Mesendoderm (in vitro differentiated cells): ENCODE results near the gene SUN1.

ENCODE experiments used
- DNase-seq: peaks from one replicate; pipeline ENCODE4 v3.0.0; 2013
- H2AK5ac ChIP-seq: 2 replicates; pipeline ENCODE4 v1.6.1; 2013; ENCODE audit warnings: low read length, inconsistent platforms
- H2BK120ac ChIP-seq: 2 replicates; pipeline ENCODE4 v1.6.1; 2013; ENCODE audit warnings: low read depth, mild to moderate bottlenecking, low read length, moderate library complexity, mixed read lengths
- H2BK15ac ChIP-seq: replicated peaks from 2 replicates; pipeline ENCODE4 v1.6.1; 2013; ENCODE audit warnings: low read depth, mild to moderate bottlenecking, moderate library complexity
- H2BK5ac ChIP-seq: 2 replicates; pipeline ENCODE4 v1.6.1; 2013; ENCODE audit warnings: low read length, inconsistent platforms
- H3K18ac ChIP-seq: 2 replicates; pipeline ENCODE4 v1.6.1; 2013; ENCODE audit warnings: mild to moderate bottlenecking, low read length, mixed read lengths
- H3K23ac ChIP-seq: one replicate; pipeline ENCODE4 v1.6.1; 2013; ENCODE audit warnings: low read length
- H3K27ac ChIP-seq: 2 replicates; pipeline ENCODE4 v1.5.1; 2013; ENCODE audit warnings: low read depth, mild to moderate bottlenecking, inconsistent platforms, low read length, moderate library complexity
- H3K27me3 ChIP-seq: 2 replicates; pipeline ENCODE4 v1.6.1; 2013; ENCODE audit warnings: low read length, control low read depth, mild to moderate bottlenecking, inconsistent platforms; ENCODE audit not compliant: insufficient read depth, poor library complexity
- H3K36me3 ChIP-seq: 2 replicates; pipeline ENCODE4 v1.6.1; 2013; ENCODE audit warnings: low read length, inconsistent platforms; ENCODE audit not compliant: control insufficient read depth, insufficient read depth
- H3K4ac ChIP-seq: one replicate; pipeline ENCODE4 v1.6.1; 2013; ENCODE audit warnings: low read depth, mild to moderate bottlenecking, low read length, moderate library complexity
- H3K4me1 ChIP-seq: 2 replicates; pipeline ENCODE4 v1.6.1; 2013; ENCODE audit warnings: low read depth, low read length, inconsistent platforms; ENCODE audit not compliant: control insufficient read depth
- H3K4me2 ChIP-seq: 2 replicates; pipeline ENCODE4 v1.6.1; 2013; ENCODE audit warnings: low read length
- H3K4me3 ChIP-seq: 2 replicates; pipeline ENCODE4 v1.5.1; 2013; ENCODE audit warnings: mild to moderate bottlenecking, low read length
- H3K56ac ChIP-seq: one replicate; pipeline ENCODE4 v1.6.1; 2013; ENCODE audit warnings: low read length
- H3K79me1 ChIP-seq: 2 replicates; pipeline ENCODE4 v1.6.1; 2013; ENCODE audit warnings: low read length, inconsistent platforms
- H3K79me2 ChIP-seq: 2 replicates; pipeline ENCODE4 v1.6.1; 2013; ENCODE audit warnings: mild to moderate bottlenecking, low read length; ENCODE audit not compliant: control insufficient read depth, insufficient read depth
- H3K9ac ChIP-seq: 2 replicates; pipeline ENCODE4 v1.6.1; 2013; ENCODE audit warnings: low read length, inconsistent platforms
- H4K5ac ChIP-seq: one replicate; pipeline ENCODE4 v1.6.1; 2013; ENCODE audit warnings: low read length
- H4K8ac ChIP-seq: one replicate; pipeline ENCODE4 v1.6.1; 2013; ENCODE audit warnings: low read depth, mild to moderate bottlenecking, control low read depth, low read length, moderate library complexity
- WGBS: extraction: QIAGEN DNeasy Blood & Tissue Kit; methylation state at CpG from one replicate; pipeline ENCODE4 v1.1.7; 2013; ENCODE audit warnings: low lambda C conversion rate, missing lambda C conversion rate; ENCODE audit not compliant: insufficient coverage; ENCODE audit errors: extremely low coverage; 5-methylcytosine and 5-hydroxymethylcytosine counted together

The SUN1 gene

GRCh38 chr7:849781-850180 is 17.5 kb downstream of the SUN1 start:
- no peak overlapping the region for H3K9ac ChIP-seq
- no peak overlapping the region for H3K18ac ChIP-seq
- no peak overlapping the region for H3K27ac ChIP-seq
- peaks cover 7% of the 10 kb centered on the region for H3K79me1 ChIP-seq
- no peak overlapping the region for H3K56ac ChIP-seq
- H2AK5ac ChIP-seq, result no peak overlapping the region
- H3K4me2 ChIP-seq, result no peak overlapping the region
- no peak overlapping the region for H4K5ac ChIP-seq
- no peak overlapping the region for H2BK120ac ChIP-seq
- WGBS, result no CpG with 5 or more reads among the region's 19 CpGs
- H3K79me2 ChIP-seq, result no peaks in the 10 kb centered on the region
- H3K36me3 ChIP-seq, result peaks cover 8% of the 10 kb centered on the region
- no peak overlapping the region for H4K8ac ChIP-seq
- H2BK15ac ChIP-seq, result no peak overlapping the region
- H3K4ac ChIP-seq, result no peak overlapping the region
- no peaks in the 10 kb centered on the region for H3K27me3 ChIP-seq
- no peak overlapping the region for H3K23ac ChIP-seq
- DNase-seq, result no peak
- H3K4me3 ChIP-seq, result no peak overlapping the region
- H3K4me1 ChIP-seq, result no peaks in the 10 kb centered on the region
- H2BK5ac ChIP-seq, result no peak overlapping the region

- no CpG with 5 or more reads among the region's 14 CpGs for WGBS
- no peak overlapping the region for H4K8ac ChIP-seq
- H3K4ac ChIP-seq, result no peak overlapping the region
- H3K27me3 ChIP-seq, result no peaks in the 10 kb centered on the region
- H2BK5ac ChIP-seq, result no peak overlapping the region
- H4K5ac ChIP-seq, result no peak overlapping the region
- H3K4me1 ChIP-seq, result no peaks in the 10 kb centered on the region
- no peak overlapping the region for H3K9ac ChIP-seq
- no peak overlapping the region for H2BK120ac ChIP-seq
- no peak overlapping the region for H2AK5ac ChIP-seq
- H3K27ac ChIP-seq, result no peak overlapping the region
- H3K79me1 ChIP-seq, result peaks cover 6% of the 10 kb centered on the region
- no peak for DNase-seq
- H3K4me3 ChIP-seq, result no peak overlapping the region
- H3K36me3 ChIP-seq, result peaks cover 8% of the 10 kb centered on the region
- no peak overlapping the region for H3K18ac ChIP-seq
- H2BK15ac ChIP-seq, result no peak overlapping the region
- H3K56ac ChIP-seq, result no peak overlapping the region
- no peak overlapping the region for H3K4me2 ChIP-seq
- H3K23ac ChIP-seq, result no peak overlapping the region
- H3K79me2 ChIP-seq, result no peaks in the 10 kb centered on the region
These were observed 18.9 kb downstream of the SUN1 start for GRCh38 chr7:851204-851603.

DNA sequence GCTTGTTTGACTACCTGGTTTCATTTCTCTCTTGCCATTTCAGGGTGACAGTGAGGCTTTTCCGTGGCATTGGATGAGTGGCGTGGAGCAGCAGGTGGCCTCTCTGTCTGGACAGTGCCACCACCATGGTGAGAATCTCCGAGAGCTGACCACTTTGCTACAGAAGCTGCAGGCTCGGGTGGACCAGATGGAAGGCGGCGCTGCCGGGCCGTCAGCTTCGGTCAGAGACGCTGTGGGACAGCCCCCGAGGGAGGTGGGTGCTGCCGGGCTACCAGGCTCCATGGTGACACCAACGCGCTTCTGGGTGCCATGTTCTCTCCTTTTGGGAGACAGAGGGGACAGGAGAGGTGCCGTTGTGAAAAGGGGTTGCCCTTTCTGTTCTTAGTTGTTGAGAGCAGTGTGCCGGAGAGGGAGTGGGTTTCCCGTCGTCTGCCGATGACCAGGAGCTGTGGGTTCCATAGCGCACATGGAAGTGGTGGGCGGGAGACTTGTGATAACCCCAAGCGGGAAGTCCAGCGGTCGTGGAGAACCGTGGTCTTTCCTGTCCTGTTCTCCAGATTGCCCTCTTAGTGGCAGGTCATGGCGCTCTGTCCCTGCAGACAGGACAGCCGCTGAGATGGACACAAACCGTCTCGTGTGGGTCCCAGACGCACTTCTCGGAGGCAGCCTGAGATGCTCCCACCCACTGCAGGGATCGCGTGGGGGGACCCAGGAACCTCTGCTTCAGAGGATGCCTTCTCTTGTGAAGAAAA is 21.3 kb downstream of the SUN1 start:
- no peaks in the 10 kb centered on the region for H3K27me3 ChIP-seq
- H3K4me1 ChIP-seq, result no peaks in the 10 kb centered on the region
- no peak overlapping the region for H4K8ac ChIP-seq
- H2BK5ac ChIP-seq, result no peak overlapping the region
- H3K79me1 ChIP-seq, result peaks cover 6% of the 10 kb centered on the region
- no peak overlapping the region for H3K18ac ChIP-seq
- H3K4ac ChIP-seq, result no peak overlapping the region
- no peak overlapping the region for H3K9ac ChIP-seq
- H3K79me2 ChIP-seq, result no peaks in the 10 kb centered on the region
- H4K5ac ChIP-seq, result no peak overlapping the region
- DNase-seq, result no peak
- H2BK120ac ChIP-seq, result no peak overlapping the region
- WGBS, result no CpG with 5 or more reads among the region's 33 CpGs
- no peak overlapping the region for H3K23ac ChIP-seq
- H3K4me2 ChIP-seq, result no peak overlapping the region
- no peak overlapping the region for H2BK15ac ChIP-seq
- H3K56ac ChIP-seq, result no peak overlapping the region
- peaks cover 13% of the 10 kb centered on the region for H3K36me3 ChIP-seq
- no peak overlapping the region for H3K27ac ChIP-seq
- no peak overlapping the region for H3K4me3 ChIP-seq
- no peak overlapping the region for H2AK5ac ChIP-seq

GRCh38 chr7:854118-854775 is 22.0 kb downstream of the SUN1 start:
- Histone ChIP-seq H3K4ac (no peak overlapping the region), H3K27me3 (no peaks in the 10 kb centered on the region), H3K56ac (no peak overlapping the region), H3K4me2 (no peak overlapping the region), H3K9ac (no peak overlapping the region), H2AK5ac (no peak overlapping the region), H3K23ac (no peak overlapping the region), H2BK15ac (no peak overlapping the region), H4K8ac (no peak overlapping the region), H3K4me1 (no peaks in the 10 kb centered on the region), H3K27ac (no peak overlapping the region), H3K18ac (no peak overlapping the region), H3K4me3 (no peak overlapping the region), H4K5ac (no peak overlapping the region), H2BK120ac (no peak overlapping the region), H3K79me1 (peaks cover 6% of the 10 kb centered on the region), H2BK5ac (no peak overlapping the region), H3K79me2 (no peaks in the 10 kb centered on the region), H3K36me3 (peaks cover 15% of the 10 kb centered on the region)
- no CpG with 5 or more reads among the region's 32 CpGs for WGBS
- no peak for DNase-seq

DNA sequence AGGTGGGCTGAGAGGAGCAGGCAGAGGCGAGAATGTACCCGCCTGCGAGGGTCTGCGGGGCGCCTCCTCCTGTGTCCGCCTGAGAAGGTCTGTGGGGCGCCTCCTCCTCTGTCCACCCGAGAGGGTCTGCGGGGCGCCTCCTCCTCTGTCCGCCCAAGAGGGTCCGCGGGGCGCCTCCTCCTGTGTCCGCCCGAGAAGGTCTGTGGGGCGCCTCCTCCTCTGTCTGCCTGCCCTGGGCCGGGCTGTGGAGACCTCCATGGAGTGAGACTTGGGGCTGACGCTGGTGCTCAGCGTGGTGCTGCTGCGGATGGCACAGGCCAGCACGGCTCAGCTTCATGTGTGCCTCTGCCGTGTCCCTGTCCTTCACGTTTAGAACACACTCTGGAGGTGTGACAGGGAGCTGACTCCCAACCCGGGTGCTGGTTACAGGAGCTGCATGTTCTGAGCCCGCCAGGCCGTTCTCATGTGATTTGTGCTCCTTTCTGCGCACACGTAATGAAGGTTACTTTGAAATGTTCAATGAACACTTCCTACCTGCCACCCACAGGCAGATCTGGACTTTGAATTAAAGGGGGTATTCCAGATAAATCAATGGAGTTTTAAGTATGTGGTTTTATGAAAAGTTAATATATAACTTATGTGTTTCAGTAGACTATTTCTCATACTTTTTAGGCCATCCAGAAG is 23.6 kb downstream of the SUN1 start:
- no peak overlapping the region for H3K56ac ChIP-seq
- H3K27me3 ChIP-seq, result no peaks in the 10 kb centered on the region
- H3K27ac ChIP-seq, result no peak overlapping the region
- H4K5ac ChIP-seq, result no peak overlapping the region
- H2BK120ac ChIP-seq, result no peak overlapping the region
- H4K8ac ChIP-seq, result no peak overlapping the region
- H3K4me2 ChIP-seq, result no peak overlapping the region
- H3K4ac ChIP-seq, result no peak overlapping the region
- peaks cover 20% of the 10 kb centered on the region for H3K36me3 ChIP-seq
- WGBS, result no CpG with 5 or more reads among the region's 29 CpGs
- no peak overlapping the region for H3K4me3 ChIP-seq
- no peak overlapping the region for H3K9ac ChIP-seq
- no peak overlapping the region for H3K23ac ChIP-seq
- no peak for DNase-seq
- no peak overlapping the region for H3K18ac ChIP-seq
- H2BK15ac ChIP-seq, result no peak overlapping the region
- no peaks in the 10 kb centered on the region for H3K4me1 ChIP-seq
- H3K79me2 ChIP-seq, result no peaks in the 10 kb centered on the region
- H2AK5ac ChIP-seq, result no peak overlapping the region
- no peak overlapping the region for H2BK5ac ChIP-seq
- peaks cover 2% of the 10 kb centered on the region for H3K79me1 ChIP-seq
